ENCODE data around the gene DERA.
"Not testable (repeated sequence)": the region's sequence is repeated elsewhere in the genome, so short reads cannot be mapped to it uniquely, and the experiment has no call there.

The DERA gene

DNA sequence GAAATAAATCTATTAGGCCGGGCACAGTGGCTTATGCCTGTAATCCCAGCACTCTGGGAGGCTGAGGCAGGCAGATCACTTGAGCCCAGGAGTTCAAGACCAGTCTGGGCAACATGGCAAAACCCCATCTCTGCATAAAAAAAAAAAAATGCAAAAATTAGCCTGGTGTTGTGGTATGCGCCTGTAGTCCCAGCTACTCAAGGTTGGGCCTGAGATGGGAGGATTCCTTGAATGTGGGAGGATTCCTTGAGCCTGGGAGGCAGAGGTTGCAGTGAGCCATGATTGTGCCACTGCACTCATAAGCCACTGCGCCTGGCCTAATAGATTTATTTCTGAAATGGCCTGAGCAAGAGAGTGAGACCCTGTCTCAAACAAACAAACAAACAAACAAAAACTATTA is 55.9 kb downstream of the DERA start:
- not testable (repeated sequence) for H3K9me3 Mint-ChIP-seq (ENCODE audit: low read depth); H3K4me1 Mint-ChIP-seq (ENCODE audit: low read depth); H3K27me3 Mint-ChIP-seq; H3K4me3 Mint-ChIP-seq; H3K27ac Mint-ChIP-seq
- peaks cover 26% of the 10 kb centered on the region for H3K36me3 Mint-ChIP-seq

DNA sequence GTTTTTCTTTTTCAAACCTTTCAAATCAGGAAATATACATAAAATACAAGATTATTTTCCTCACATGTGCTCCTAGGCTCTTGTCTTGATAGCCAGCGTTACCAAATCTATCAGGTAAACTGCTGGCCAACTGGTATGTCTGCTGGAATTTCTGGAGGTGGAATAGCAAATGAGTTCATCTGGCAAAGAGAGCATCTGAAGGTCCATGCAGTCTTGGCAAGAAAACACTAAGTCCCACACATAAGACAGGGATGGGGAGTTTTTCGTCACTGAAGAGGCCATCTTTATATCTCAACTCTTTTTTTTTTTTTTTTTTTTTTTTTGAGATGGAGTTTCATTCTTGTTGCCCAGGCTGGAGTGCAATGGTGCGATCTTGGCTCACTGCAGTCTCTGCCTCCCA is 60.1 kb downstream of the DERA start:
- Mint-ChIP-seq H3K36me3 (peaks cover 15% of the 10 kb centered on the region), H3K27ac (no peak overlapping the region), H3K9me3 (ENCODE audit: low read depth) (no peaks in the 10 kb centered on the region), H3K4me1 (ENCODE audit: low read depth) (no peaks in the 10 kb centered on the region), H3K27me3 (no peaks in the 10 kb centered on the region), H3K4me3 (no peak overlapping the region)

DNA sequence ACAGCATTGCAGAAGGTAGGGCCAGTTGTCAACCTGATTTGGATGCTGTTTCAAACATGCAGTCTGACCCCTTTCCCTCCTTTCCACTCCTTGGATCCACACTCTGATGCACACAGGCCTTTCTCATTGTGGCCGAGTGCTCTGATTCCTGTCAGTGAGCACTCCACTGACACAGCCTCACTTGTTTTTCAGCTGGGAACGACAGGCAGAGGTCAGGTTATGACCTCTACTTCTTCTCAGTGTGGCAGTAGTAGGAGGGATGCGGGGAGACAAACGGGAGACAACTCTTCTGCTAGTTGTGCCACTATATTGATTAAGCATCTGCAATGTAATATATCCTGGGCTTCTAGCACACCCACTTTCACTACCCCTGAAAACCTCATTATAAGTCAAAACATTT is 61.8 kb downstream of the DERA start:
- no peaks in the 10 kb centered on the region for H3K9me3 Mint-ChIP-seq (ENCODE audit: low read depth)
- no peak overlapping the region for H3K27ac Mint-ChIP-seq
- no peaks in the 10 kb centered on the region for H3K4me1 Mint-ChIP-seq (ENCODE audit: low read depth)
- no peak overlapping the region for H3K4me3 Mint-ChIP-seq
- peaks cover 16% of the 10 kb centered on the region for H3K36me3 Mint-ChIP-seq
- no peaks in the 10 kb centered on the region for H3K27me3 Mint-ChIP-seq

DNA sequence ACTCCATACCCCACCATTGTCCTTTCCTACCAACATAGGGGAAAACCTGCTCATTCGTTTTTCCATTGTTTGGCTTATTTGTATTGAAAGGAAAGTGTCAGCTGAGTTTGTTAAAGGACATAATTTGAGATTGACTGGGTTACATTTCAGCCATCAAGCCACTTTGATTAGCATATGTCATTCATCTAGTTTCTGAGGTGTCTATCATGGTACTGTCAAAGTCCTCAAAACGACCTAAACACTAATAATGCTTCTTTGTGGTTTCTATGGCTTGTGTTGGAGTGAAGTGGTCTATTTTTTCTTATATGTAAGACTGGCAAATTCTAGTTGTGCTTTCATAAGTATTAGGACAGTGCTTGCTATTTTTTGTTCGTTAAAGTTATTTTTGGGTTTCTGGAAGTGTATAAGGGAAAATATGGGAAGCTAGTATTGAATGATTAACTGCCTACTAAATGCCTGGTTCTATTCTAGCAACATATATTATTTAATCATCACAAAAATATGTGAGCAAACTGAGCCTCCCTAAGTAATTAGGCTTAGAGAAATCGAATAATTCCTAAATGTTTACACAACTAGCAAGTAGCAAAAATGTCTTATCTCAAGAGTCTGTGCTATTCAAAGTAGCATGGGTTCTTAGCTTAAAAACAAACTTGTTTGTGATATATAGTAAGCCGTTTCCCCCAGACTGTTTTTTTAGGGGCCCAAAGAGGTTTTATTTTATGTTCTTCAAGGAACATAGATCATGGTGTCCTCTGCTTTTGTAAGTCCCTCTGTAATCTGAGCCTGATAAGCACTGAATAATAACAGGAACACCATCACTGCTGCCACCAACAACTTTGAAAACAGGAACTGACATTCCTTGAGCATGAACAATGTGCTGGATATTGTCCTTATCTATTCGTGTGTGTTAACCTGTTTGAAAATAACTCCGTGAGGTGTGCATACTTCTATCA is 67.1 kb downstream of the DERA start:
- no peak overlapping the region for H3K4me3 Mint-ChIP-seq

DNA sequence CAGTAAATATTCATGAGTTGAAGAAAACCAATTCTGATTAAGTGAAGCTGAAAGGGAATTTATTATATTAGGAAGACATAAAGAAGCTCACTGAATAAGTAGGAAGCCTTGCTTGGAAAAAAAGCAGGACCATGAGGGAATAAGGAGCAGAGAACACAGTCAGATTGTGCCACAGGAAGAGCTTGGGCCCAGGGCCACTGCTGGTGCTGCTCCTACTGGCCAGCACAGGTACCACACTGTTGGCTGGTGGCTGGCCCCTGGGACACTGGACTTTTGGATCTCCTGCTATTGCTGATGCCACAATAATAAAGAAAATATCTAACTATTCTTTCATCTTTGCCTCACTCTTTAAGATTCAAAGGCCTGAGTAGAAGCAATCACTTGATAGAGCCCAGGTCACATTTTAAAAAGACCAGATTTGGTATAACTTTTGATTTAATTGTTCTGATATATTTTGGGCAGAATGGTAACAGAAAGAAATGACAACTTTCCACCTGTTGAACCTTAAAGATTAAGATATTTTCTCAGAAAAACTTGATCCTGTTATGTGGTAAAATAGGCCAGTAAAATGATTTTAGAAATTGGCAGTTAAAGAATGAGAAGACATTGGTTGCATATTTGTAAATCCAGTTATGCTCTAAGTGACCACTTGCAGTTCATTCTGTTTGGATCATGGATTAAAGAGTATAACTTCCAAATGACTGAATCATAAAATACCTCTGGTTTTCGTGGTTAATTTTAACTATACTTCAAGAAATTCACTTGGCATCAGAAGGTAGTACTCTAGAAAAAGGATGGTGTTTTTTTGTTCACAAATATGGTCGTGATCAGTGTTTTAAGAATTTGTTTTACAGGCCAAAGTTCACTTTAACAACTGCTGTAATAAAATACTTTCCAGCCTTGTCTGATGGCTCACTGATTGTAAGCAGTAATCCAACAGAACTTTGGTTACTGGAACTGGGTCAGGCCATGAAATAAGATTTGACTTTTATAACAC is 68.3 kb downstream of the DERA start:
- no peaks in the 10 kb centered on the region for H3K27me3 Mint-ChIP-seq
- no peak overlapping the region for H3K4me3 Mint-ChIP-seq
- H3K36me3 Mint-ChIP-seq, result peaks cover 13% of the 10 kb centered on the region
- H3K9me3 Mint-ChIP-seq (ENCODE audit: low read depth), result no peaks in the 10 kb centered on the region
- H3K4me1 Mint-ChIP-seq (ENCODE audit: low read depth), result no peaks in the 10 kb centered on the region
- no peak overlapping the region for H3K27ac Mint-ChIP-seq

More for the DNA sequence above, 67.1 kb downstream of the DERA start:
- peaks cover 11% of the 10 kb centered on the region for H3K36me3 Mint-ChIP-seq
- no peaks in the 10 kb centered on the region for H3K9me3 Mint-ChIP-seq (ENCODE audit: low read depth)
- no peaks in the 10 kb centered on the region for H3K27me3 Mint-ChIP-seq
- H3K27ac Mint-ChIP-seq, result no peak overlapping the region
- H3K4me1 Mint-ChIP-seq (ENCODE audit: low read depth), result no peaks in the 10 kb centered on the region

DNA sequence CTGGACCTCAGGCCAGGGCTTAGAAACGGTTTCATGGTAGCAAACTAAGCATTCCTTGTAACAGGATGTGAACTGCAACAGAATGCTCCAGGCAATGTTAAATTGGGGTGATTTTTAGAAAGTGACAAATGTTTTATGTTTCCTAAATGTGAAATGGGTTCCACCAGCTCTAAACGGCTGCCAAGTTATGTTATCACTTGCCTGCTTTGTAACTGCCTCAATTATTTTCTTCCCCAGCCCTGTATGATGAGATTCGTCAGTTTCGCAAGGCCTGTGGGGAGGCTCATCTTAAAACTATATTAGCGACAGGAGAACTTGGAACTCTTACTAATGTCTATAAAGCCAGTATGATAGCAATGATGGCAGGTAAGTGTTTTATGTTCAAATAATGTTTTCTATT is 70.9 kb downstream of the DERA start:
- no peak overlapping the region for H3K27ac Mint-ChIP-seq
- no peaks in the 10 kb centered on the region for H3K9me3 Mint-ChIP-seq (ENCODE audit: low read depth)
- no peaks in the 10 kb centered on the region for H3K27me3 Mint-ChIP-seq
- H3K36me3 Mint-ChIP-seq, result peaks cover 19% of the 10 kb centered on the region
- H3K4me3 Mint-ChIP-seq, result no peak overlapping the region
- H3K4me1 Mint-ChIP-seq (ENCODE audit: low read depth), result no peaks in the 10 kb centered on the region

DNA sequence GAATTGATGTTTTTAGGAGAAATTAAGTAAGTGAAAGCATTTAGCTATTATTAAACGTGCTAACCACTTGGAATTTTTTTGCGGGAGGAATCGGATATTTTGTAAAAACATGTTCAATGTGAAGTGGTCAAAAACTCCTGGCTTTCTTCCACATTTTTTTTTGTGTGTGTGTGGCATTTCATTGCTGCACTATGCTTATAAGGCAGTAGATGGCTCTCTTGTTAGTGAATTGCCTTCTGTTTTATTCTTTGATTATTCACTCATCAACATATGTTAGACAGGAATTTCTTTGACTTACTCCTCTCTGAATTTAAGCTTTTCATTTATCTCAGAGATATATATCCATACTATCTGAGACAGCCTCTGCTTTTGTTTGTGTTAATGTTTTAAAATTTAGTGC is 71.3 kb downstream of the DERA start:
- Mint-ChIP-seq H3K27ac (no peak overlapping the region), H3K27me3 (no peaks in the 10 kb centered on the region), H3K36me3 (peaks cover 18% of the 10 kb centered on the region), H3K4me1 (ENCODE audit: low read depth) (no peaks in the 10 kb centered on the region), H3K9me3 (ENCODE audit: low read depth) (no peaks in the 10 kb centered on the region), H3K4me3 (no peak overlapping the region)

DNA sequence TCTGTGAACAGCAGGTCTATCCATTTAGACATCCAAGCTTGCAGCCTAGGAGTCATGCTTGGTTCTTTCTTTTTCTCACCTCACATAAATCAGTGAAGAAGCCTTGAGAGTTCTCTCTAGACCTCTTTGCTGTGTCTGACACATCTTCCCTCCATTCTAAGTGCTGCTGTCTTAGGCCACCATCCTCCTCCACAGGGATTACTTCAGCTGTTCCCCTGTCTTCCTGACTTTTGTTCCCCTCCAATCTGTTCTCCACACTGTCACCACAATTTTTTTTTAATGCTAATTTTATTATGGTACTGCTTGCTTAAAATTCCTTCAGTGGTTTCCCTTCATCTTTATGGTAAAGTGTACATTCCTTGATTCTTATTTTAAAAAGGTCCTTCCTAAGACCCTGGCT is 71.8 kb downstream of the DERA start:
- peaks cover 19% of the 10 kb centered on the region for H3K36me3 Mint-ChIP-seq
- H3K4me1 Mint-ChIP-seq (ENCODE audit: low read depth), result no peaks in the 10 kb centered on the region
- H3K27ac Mint-ChIP-seq, result no peak overlapping the region
- no peak overlapping the region for H3K4me3 Mint-ChIP-seq
- no peaks in the 10 kb centered on the region for H3K9me3 Mint-ChIP-seq (ENCODE audit: low read depth)
- H3K27me3 Mint-ChIP-seq, result no peaks in the 10 kb centered on the region

DNA sequence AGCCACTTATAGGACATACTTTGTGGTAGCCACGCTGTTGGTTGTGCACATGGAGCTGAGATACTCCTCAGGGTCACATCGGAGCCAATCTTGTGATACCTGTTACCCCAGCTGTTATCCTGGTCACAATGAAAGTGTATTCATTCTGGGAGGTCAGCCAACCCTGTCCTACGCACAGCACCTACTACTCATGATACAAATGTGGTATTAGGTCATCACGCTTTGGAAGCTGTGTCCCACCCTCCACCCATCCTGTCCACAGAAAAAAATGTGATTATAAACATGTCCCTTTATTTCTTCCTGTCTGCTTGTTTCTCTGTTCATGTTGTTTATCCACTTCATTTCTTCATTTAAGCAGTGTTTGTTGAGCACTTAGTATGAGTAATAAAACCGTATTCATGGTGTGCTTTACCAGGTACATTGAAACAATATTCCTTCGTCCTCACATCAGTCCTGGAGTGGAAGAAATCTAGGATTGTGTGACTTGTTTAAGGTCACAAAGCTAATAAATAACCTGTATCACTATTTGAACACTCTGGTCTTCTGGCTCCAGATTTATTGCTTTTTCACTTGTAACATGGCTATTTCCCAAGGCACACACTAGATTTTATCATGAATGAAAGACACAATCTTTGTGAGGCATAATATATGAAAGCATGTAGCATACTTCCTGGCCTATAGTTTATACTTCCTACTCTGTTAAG is 73.1 kb downstream of the DERA start:
- Mint-ChIP-seq H3K4me1 (ENCODE audit: low read depth) (no peaks in the 10 kb centered on the region), H3K27ac (no peak overlapping the region), H3K9me3 (ENCODE audit: low read depth) (no peaks in the 10 kb centered on the region), H3K4me3 (no peak overlapping the region), H3K27me3 (no peaks in the 10 kb centered on the region), H3K36me3 (peaks cover 20% of the 10 kb centered on the region)

DNA sequence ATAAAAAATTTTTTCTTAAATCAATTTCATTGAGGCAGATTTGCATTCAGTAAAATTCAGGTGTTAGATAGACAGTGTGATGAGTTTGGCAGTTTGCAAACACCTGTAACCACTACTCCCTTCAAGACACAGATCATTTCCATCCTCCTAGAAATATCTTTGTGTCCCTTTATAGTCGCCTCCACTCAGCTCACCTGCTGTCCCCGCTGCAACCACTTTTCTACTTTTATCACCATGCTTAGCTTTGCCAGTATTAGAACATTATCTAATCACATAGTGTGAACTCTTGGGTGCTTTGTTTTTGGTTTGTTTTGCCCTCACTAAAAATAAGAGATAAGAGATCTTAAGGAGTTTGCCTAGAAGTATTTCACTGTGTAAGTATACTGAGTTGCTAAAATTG is 73.8 kb downstream of the DERA start:
- H3K36me3 Mint-ChIP-seq, result peaks cover 22% of the 10 kb centered on the region
- H3K4me1 Mint-ChIP-seq (ENCODE audit: low read depth), result no peaks in the 10 kb centered on the region
- no peaks in the 10 kb centered on the region for H3K9me3 Mint-ChIP-seq (ENCODE audit: low read depth)
- H3K4me3 Mint-ChIP-seq, result no peak overlapping the region
- H3K27ac Mint-ChIP-seq, result no peak overlapping the region
- no peaks in the 10 kb centered on the region for H3K27me3 Mint-ChIP-seq

DNA sequence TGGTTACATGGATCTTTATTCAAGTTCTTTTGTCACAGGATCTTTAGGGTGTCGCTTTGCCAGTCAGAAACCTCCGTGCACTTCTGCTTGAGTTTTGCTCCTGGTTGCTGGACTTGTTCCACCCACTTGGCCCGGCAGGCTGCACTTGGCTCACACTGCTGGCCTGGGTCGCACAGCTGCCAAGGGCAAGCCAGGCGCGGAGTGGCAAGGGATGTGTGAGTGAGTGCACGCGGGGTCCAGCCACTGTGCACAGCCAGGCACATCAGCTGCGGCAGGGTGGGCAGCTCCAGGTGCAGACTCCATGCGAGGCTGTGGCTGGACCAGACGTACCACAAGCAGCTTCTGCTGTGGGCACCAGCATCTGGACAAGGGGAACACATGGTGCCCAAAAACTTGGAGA is 76.6 kb downstream of the DERA start:
- Mint-ChIP-seq H3K4me3 (no peak overlapping the region), H3K4me1 (ENCODE audit: low read depth) (no peaks in the 10 kb centered on the region), H3K9me3 (ENCODE audit: low read depth) (no peaks in the 10 kb centered on the region), H3K27ac (no peak overlapping the region), H3K27me3 (no peaks in the 10 kb centered on the region), H3K36me3 (peaks cover 38% of the 10 kb centered on the region)

DNA sequence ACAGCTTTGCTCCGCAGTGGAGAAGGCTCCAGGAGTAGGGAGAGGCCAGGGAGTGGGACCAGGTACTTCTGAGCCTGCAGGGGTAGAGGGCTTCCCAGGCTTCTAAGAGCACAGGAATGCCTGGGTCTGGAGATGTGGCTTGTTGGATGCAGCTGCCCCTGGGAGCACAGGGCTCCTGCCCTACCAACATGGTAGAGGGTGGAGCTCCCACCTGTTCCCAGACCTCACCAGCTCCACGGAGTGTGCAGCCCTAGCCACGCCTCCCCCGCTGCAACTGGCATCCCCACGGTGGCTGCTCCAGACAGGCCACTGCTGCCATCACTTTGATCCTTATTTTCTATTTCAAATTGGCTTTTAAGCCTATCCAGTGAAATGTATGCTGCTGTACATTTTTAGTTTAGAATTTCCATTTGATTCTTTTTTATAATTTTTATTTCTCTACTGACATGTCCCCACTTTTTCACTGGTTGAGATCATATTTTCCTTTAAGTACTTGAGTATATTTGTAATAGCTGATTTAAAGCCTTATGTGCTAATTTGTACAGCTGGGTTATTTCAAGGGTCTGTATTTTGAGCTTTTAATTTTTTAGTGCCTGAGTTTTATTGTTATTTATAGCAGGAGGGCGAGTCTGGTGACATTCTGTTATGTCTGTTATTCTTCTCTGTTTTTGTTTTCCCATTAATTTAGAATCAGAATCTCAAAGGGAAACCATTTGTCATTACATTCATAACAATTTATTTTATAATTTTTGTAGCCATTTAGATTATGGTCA is 78.0 kb downstream of the DERA start:
- H3K4me1 Mint-ChIP-seq (ENCODE audit: low read depth), result no peaks in the 10 kb centered on the region
- no peaks in the 10 kb centered on the region for H3K9me3 Mint-ChIP-seq (ENCODE audit: low read depth)
- H3K27me3 Mint-ChIP-seq, result no peaks in the 10 kb centered on the region
- H3K27ac Mint-ChIP-seq, result no peak overlapping the region
- H3K36me3 Mint-ChIP-seq, result peaks cover 42% of the 10 kb centered on the region
- H3K4me3 Mint-ChIP-seq, result no peak overlapping the region

DNA sequence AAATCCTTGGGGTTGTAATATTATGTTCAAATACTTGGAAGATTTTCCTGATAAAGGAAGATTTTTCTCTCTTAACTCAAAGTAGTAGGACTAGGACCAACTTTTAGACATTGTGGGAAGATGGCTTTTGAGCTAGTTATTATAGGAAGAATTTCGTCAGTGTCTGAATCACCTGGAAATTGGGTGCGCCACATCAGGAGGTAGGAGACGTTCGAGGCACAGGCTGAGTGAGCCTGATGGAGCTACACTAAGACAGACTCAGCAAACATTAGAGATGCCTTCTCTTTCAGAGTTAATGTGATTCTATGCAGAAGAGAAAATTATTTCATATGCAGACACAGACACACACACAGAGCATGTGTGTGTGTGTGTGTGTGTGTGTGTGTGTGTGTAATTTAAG is 84.7 kb downstream of the DERA start:
- Mint-ChIP-seq H3K27me3 (no peaks in the 10 kb centered on the region), H3K9me3 (ENCODE audit: low read depth) (no peaks in the 10 kb centered on the region), H3K36me3 (peaks cover 34% of the 10 kb centered on the region), H3K27ac (no peak overlapping the region), H3K4me3 (no peak overlapping the region), H3K4me1 (ENCODE audit: low read depth) (no peaks in the 10 kb centered on the region)

DNA sequence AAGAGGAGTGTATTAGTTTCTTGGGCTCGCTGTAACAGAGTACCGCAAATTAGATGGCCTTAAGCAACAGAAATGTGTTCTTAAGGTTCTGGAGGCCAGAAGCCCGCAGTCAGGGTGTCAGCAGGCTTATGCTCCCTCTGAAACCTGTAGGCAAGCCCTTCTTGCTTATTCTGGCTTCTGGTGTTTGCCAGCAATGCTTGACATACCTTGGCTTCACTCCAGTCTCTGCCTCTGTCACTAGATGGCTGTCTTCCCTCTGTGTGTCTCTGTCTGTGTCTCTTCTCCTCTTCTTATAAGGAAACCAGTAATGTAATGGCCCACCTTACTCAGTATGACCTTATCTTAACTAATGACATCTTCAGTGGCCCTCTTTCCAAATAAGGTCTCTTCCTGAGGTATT is 85.1 kb downstream of the DERA start:
- Mint-ChIP-seq H3K9me3 (ENCODE audit: low read depth) (no peaks in the 10 kb centered on the region), H3K4me1 (ENCODE audit: low read depth) (no peaks in the 10 kb centered on the region), H3K27ac (no peak overlapping the region), H3K27me3 (no peaks in the 10 kb centered on the region), H3K4me3 (no peak overlapping the region), H3K36me3 (peaks cover 31% of the 10 kb centered on the region)
